Measurements from ENCODE around the gene TMEM25. TPM values are rescaled to one million over a fixed set of nuclear protein-coding genes. Genes with fewer than 3 reads are reported as not detected.

The TMEM25 gene
- total RNA-seq, 1 donor from 2014 or later: 8.3 TPM

Other genes with a start within 250 kb of the TMEM25 start
- 1.2 TPM for gene CD3E, start 226.5 kb upstream of the TMEM25 start, total RNA-seq
- 4.0 TPM for gene CD3D, start 188.5 kb upstream of the TMEM25 start, total RNA-seq
- gene CD3G, start 186.8 kb upstream of the TMEM25 start, total RNA-seq: 0.76 TPM
- 23.6 TPM for gene UBE4A, start 171.6 kb upstream of the TMEM25 start, total RNA-seq
- gene ATP5MG, start 129.6 kb upstream of the TMEM25 start, total RNA-seq: 186 TPM
- gene KMT2A, start 94.7 kb upstream of the TMEM25 start, total RNA-seq: 25.6 TPM
- not detected for gene TTC36, start 3.7 kb upstream of the TMEM25 start, total RNA-seq
- 14.6 TPM for gene IFT46, start 34.7 kb downstream of the TMEM25 start, total RNA-seq
- gene ARCN1, start 41.2 kb downstream of the TMEM25 start, total RNA-seq: 71.7 TPM
- gene PHLDB1, start 76.4 kb downstream of the TMEM25 start, total RNA-seq: 9.3 TPM
- gene TREH, start 148.5 kb downstream of the TMEM25 start, total RNA-seq: 0.68 TPM

All from esophagus mucosa (tissue), 1 donor.